NCI-H1417 treated with DMSO at 0.1 percent for 48 hours (cell line): ENCODE data around the gene LARGE2.

ENCODE experiments used
- DNase-seq: peaks from one replicate; lab custom pipeline; 2025; lab: John Stamatoyannopoulos, UW

Gene LARGE2

DNA sequence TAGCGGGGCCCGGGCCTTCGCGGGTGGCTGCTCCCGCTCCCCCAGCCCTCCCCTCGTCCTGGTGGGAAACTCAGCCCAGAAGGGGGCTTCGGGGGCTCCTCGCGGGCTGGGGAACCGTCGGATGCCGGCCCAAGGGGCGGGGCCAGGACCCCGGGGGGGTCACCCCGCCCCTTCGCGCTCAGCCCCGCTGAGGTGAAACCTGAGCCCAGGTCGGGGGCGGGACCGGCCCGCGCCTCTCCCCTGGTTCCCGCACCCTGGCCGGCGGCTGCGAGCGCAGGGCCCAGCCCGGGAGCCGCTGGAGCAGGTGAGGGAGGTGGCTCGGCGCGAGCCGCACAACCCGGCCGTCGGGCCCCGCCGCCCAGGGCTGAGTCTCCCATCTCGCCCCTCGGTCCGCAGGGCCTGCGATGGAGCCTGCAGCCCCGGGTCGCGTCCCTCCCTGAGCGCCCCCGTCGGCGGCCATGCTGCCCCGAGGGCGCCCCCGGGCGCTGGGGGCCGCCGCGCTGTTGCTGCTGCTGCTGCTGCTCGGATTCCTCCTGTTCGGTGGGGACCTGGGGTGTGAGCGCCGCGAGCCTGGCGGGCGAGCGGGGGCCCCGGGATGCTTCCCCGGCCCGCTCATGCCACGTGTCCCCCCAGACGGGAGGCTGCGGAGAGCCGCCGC is at the start of gene LARGE2:
Gene LARGE2 (plus strand): TSS at position 232 of the 658 bp plus-strand sequence. CDS start 227 bp downstream, at position 459.
- DNase-seq = no peak

- DNase-seq = no peak
Observed at GRCh38 chr11:45876401-45876800, 46.1 kb upstream of the LARGE2 start.

DNA sequence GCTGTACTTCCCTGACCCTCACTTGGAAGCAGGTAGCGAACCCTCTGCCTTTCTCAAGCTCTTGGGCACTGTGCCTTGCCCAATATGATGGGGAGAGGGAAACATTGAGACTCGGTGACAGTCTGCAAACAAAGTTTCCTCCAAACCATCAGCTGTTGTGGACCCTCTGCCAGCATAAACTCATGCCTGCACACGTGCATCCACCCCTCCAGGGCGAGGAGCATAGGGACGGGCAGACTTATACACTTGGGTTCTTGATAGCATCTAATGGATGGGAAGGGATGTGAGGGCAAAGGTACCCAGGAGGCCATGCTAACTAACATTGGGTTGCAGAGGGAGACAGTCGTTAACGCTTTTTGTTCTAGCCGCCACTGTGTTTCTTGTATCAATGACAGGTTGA is 45.2 kb upstream of the LARGE2 start:
- DNase-seq = no peak

GRCh38 chr11:45877845-45878244 is 44.6 kb upstream of the LARGE2 start:
- DNase-seq = no peak

DNA sequence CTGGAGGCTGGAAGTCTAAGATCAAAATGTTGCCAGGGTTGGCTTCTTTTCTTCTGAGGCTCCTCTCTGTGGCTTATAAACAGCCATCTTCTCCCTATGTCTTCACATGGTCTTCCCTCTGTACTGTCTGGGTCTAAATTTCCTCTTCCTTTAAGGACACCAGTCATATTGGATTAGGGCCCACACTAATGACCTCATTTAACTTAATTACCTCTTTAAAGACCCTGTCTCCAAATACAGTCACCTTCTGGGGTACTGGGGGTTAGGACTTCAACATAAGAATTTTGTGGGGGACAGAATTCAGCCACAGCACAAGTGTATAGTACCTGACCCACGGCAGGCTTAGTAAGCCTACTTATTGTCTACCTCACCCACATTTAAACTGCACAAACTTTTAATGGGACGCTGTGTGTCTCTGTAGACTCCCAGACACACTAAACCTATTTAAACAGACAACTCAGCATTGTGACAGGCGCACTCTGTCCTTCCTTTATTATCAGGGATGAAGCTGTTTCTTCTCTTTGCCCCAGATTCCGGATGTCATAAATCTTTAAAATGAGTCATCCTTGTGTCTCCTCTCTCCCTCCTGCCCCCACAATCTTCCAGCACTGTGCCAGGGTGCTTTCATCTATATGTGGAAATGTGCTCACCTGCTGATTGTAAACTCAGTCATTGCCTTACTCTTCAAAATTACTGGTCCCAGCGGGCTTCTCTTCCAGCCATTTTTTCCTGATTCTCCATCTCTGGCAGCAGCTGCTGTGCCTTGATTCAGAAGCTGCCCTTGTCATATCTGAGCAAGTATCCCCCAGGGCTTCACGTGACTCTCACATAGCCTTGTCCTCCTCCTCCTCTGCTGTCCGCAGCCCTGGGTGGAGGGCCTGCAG is 42.4 kb upstream of the LARGE2 start:
- no peak for DNase-seq

DNA sequence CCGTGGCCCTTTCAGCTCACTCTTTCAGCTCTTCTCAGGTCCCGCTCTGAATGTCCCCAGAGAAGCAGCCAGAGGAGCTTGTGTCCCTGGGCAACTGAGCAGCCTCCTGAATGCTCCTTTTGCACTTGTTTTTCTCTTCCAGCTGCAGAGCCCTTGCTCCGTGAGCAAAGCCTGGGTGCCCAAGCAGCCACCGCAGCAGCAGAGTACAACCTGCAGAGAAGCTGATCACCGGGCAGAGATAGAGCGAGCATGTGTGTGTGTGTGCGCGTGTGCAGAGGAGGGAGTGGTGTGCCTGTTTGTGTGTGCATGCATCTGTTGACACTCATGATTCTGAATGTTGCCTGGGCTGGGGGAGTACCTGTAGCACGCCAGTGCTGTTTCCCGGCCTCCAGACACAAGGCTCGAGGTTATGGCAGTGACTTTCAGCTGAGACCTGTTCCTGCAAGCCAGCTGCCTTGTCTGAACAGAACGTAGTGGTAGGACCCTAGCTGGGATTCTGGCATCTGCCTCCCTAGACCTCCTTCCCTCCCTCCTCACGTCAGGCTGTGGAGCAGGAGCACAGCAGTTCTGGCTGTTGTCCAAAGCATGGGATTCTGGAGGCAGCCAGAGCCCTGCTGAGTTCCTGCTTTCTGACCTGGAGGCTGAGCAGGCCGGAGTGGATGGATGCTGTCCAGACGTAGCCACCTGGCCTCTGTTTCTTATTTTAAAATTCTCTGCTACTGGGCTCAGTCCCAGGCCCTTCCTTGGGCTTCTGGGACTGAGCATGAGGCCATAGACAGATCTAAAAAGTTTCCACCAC is 41.5 kb upstream of the LARGE2 start:
- DNase-seq = no peak

DNA sequence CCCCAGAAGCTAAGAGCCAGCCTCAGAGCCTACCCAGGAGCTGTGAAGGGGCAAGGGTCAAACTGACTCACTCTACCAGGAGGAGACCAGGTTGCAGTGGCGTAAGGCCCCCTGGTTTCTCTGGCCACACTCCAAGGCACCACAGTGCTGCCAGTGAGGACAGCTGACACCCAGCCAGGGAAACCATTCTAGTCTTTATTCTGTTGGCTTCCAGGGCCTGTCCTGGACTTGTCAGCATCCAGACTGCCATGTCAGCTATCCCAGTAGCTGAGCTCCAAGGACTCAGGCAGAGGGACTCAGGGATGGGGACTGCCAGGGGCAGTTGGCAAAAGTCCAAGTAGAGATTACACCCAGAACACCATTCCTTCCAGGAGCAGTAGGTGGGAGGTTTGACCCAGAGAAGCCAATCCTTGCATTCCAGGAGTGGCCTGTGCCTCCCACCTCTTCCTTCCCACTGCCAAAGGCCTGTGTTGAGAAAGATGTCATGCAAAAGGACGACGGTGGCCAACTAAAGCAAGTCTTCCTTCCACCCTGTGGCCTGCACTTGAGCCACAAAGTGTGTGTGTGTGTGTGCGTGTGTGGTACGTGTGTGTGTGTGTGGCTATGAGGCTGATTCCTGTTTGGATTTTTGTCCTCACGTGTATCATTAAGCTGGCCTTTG is 40.6 kb upstream of the LARGE2 start:
- DNase-seq = no peak

DNA sequence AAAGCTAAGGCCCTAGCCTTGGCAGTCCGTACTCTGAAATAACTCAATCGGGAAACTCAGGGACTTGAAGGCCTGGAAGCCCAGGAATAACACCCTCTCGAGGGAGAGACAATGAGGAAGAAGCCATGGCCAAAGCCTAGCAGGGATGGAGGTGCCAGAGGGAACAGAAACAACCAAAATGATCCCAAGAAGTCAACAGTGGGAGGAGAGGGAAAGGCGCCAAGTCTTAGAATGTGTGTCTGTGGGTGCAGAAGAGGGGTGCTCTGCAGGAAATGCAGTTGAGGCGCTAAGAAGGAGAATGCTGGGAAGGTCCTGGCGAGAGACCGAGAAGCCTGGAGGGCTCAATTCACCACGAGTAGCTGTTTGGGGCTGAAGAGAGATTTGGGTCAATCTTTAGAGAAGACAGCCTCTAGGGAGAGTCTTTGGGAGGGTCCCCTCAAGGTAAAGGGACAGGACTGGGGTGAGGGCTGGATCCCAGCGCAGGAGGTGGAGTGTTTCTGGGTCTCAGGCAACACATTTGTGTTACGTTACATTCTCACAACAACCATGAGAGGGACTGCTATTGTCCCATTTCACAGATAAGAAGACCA is 37.8 kb upstream of the LARGE2 start:
- no peak for DNase-seq

- DNase-seq = no peak
Observed at GRCh38 chr11:45885274-45885920, 37.1 kb upstream of the LARGE2 start, which contains the start of gene MAPK8IP1. Gene MAPK8IP1, plus strand, starts transcription at chr11:45885651. Its CDS starts 170 bp downstream, at chr11:45885821.

DNA sequence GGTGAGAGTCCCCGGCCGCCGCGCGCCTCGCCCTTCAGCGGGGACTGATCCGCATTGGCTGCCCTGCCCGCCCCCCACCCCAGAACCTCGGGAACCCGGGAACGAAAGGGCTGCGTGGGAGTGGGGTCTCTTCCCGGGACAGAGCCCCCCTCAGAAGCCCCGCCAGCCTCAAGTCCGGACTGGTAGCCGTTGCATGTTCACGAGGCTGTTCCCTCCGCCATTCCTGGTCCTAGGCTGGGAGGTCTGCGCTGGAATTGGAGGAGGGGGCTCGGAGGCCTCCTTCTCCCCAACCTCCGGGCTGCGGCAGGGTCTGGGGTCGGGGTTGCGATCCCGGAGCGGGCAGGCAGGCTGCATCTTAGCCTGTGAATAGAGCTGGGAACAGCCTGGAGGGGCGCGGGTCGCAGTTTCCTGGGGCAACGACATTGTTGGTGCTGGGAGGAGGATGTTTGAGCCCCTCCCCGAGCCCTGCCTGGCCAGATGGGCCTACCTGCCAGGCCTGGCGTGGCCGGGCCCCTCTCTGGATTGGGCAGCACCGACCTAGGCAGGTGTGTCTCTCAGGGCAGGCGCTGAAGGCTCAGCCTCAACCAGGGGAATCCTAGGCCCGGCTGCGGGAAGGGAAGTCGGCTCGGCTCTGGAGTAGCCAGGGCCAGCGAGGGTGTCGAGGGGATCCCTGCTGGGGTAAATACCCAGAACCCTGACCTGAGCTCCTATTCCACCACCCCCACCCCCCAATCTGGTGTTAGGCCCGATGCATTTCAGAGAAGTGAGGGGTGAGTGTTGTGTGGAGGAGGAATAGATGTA is 36.3 kb upstream of the LARGE2 start:
- DNase-seq = no peak

DNA sequence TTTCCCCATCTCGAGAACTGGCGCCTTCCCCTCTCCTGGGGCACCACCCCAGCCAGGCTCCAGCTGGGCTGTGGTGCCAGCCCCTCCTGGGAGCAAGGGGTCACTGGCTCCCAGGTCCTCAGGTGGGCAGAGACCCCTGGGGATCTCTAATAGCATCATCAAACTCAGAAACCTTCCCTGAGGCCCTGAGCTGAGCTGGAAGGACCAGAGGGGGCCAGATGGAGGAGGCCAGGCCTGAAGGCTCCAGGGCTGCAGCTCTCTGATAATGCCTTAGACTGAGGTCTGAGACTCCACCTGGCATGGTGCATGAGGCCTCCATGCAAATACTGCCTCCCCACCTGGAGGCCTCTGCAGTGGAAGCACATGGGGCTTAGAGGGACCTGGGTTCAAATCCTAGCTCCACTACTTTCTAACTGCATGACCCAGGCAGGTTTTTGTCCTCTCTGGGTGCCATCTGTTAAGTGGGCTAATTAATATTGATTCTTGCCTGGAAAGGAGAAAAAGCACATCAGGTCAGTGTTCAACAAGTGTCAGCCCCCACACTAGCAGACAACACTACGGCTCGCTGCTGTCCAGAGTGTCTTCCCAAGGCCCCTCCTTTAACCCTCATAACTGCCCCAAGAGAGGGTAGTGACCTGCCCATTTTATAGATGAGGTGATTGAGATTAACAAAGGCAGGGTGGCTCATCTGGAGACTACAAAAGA is 35.5 kb upstream of the LARGE2 start:
- DNase-seq = no peak

- DNase-seq = no peak
Observed at GRCh38 chr11:45887587-45887986, 34.9 kb upstream of the LARGE2 start.

GRCh38 chr11:45889555-45889954 is 32.9 kb upstream of the LARGE2 start:
- no peak for DNase-seq

DNA sequence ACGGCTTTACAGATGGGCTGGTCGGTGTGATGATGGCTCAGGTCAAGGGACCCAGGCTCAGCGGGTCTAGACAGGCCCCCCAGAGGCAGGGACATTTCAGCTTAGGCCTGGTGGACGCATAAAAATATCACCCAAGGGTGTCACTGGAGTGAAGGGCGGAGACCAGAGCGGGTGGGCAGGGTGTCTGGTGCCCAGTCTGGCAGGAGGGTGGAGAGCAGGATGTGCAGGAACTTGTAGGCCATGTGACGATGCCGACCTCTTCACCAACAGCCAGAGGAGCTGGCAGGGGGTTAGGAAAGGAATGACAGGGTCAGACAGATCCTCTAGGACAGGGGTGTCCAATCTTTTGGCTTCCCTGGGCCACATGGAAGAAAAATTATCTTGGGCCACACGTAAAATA is 32.5 kb upstream of the LARGE2 start:
- no peak for DNase-seq

DNA sequence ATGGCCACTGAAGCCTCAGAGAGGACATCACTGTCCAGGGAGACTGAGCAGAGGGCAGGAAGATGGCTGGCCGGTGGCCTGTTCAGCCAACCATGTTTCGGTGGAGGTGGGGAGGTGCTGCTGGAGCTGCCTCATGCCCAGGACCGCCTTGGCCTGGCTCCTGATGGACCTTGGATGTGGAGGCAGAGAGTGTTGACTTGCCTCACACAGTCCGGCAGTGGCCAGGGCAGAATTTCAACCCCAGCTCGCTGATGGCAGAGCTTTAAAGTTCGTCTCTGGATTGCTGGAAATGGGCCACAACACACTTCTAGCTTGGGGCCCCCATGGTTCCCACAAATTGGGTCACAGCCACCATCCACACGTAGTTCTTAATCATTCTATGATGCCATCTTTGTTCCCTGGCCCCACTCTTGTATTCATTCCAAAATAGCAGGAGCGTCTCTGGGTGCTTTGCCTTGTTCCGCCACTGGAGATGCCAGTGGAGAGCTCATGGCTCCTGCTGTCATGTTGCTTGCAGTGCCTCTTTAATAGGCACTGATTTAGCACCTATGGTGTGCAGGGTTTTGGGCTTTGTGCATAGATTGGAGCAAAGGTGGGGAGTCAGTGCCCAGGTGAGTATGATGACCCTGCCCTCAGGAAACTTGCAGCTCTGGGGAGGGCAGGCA is 31.4 kb upstream of the LARGE2 start:
- no peak for DNase-seq

GRCh38 chr11:45892856-45893255 is 29.6 kb upstream of the LARGE2 start:
- no peak for DNase-seq

DNA sequence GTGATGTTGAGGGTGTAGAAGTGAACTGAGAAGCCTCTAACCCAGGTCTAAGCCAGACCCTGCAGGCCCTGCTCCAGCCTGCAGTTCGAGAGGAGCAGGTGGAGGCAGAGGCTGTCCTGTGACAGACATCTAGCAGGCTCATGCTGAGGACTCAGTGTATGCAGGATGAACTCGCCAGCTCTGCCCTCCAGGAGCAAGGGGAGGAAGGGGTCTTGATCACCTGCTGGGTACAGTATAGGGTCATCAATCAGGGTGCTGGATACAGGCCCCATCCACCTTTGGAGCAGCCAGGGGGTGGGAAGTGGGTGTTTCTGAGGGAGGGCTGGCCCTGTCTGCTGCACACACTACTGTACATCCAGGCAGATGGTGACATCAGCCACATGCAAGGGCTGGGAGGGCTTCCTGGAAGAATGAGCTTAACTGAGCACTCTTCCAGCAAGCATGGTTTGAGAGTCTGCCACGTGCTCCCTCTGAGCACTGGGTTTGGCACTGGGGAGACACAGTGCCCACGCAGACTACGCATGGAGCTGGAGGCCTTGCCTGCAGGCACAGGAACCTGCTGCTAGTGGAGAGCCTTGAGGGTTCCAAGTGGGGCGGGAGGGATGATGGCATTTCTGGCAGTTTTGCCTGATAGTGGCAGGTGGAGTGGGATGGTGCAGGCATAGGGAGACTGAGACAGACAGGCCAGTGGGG is 27.8 kb upstream of the LARGE2 start:
- DNase-seq = no peak

DNA sequence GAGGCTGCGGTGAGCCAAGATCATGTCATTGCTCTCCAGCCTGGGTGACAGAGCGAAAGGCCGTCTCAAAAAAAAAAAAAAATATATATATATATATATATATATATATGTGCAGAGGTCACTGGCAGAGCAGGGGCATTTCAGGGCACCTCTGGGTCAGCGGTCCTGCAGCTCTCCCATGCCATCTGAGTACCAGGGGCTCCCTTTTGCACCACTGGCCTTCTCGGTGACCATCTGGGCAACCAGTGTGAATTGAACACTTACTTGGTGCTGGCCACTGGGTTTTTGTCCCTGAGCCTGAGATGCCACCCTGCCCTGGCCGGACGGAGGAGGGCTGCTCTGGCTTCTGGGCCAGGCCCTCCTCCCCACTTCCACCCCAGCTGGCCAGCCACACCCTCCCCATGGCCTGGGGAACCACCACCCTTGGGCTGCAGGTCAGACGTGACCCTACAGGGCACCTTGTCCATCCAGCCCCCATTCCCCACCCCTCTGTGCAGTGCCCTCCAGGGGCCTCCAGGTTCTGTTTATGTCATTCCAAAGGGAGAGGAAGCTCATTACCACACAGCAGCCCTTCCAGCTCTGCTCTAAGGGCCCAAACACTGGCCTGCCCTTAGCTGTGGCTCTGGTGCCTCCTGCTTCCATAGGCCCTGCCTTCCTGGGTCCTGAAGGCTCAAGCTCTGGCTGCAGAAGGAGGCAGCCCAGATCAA is 26.8 kb upstream of the LARGE2 start:
- no peak for DNase-seq
